Stimulated activated CD8-positive, alpha-beta memory T cell treated with anti-CD3 and anti-CD28 coated beads, Interleukin-7, amount 100 ng/mL, for 4 hours (primary cell): ENCODE measurements around the gene MMP25.
A peak's percentile ranks its signal among the peaks of the same experiment; 100 is the strongest.

Experiments used
- DNase-seq, 2 donors: peaks; one replicate each; pipeline ENCODE4 v3.0.0-alpha.2; 2020; ENCODE audit warnings: low read depth in 2 of 2

Gene MMP25, protein sequence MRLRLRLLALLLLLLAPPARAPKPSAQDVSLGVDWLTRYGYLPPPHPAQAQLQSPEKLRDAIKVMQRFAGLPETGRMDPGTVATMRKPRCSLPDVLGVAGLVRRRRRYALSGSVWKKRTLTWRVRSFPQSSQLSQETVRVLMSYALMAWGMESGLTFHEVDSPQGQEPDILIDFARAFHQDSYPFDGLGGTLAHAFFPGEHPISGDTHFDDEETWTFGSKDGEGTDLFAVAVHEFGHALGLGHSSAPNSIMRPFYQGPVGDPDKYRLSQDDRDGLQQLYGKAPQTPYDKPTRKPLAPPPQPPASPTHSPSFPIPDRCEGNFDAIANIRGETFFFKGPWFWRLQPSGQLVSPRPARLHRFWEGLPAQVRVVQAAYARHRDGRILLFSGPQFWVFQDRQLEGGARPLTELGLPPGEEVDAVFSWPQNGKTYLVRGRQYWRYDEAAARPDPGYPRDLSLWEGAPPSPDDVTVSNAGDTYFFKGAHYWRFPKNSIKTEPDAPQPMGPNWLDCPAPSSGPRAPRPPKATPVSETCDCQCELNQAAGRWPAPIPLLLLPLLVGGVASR

DNA sequence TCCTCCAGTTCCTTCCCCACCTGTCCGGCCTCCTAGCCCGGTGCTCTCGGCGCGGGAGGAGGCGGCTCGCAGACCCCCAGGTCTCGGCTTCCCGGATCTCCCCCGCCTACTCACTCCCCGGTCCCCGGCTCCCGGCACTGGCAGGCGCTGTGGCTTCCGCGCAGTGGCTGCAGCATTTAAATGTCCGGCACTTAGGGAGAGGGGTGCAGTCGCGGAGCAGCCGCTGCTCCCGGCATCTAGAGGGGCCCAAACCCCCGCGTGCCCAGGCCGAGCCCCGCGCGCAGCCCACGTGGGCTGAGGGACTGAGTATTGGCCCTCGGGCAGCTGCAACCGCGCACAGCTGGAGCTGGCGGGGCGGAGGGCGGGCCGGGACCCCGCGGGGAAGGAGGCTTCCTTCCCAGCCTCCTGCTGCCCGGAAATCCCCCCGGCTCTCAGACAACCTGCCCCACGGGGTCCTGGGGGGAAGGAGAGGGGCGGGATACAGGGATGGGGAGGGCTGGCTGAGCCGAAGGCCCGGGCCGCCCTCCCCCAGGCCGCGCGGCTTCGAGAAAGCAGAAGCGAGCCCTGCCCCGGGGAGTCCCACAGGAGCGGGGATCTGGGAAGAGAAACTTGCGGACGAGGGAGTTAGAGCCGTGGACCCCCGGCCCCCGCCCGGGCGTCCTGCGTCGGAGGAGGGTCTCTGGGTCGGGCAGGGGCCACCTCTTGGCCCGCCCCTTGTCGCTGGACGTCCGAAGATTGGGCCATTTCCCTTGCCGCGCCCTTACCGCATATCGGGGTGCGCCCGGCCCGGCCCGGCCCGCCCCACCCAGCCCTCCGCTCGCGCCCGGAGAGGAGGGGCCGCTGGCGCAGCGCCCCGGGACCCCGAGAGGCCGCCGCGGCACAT is at the start of gene MMP25:
TSS of gene MMP25 (plus strand) at position 804 of the 883 bp plus-strand sequence. CDS start 357 bp downstream, outside the sequence.
- no peak for DNase-seq

DNA sequence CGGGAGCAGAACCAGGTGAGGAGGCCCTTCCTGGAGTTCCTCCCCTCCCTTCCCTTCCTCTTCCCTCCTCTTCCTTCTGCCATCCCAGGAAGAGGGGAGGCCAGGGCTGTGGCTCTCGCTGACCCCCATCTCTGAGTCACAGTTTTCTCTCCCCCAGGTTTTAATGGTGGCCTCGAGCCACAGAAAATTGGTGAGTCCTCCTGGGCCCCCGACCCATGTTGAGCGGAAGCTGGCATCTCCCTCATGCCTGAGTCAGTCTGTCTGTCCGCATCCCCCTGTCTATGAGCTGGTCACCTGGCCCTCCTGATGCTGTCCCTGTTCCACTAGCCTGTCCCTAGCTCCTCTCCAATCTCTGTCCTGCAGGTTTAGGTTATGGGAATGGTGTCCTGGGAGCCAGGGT is 46.4 kb upstream of the MMP25 start:
- DNase-seq, result no peak

DNA sequence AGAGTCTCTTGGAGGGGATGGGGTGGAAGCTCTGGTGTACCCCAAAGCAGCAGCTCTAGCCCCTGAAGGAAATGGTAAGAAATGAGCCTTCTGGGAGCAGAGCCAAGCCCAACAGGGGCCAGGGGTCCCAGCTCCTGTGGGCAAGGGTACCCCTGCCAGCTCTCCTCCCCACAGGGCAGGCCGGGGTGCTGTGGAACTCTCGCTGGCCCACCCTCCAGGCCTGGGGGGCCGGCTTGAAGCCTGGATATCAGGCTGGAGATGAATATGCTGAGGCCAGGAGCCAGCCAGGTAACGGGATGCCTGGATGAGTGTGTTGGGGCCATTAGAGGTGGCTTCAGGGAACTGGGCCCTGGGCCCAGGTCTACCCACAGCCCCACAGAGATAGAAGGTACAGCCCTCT is 45.8 kb upstream of the MMP25 start:
- no peak for DNase-seq

DNA sequence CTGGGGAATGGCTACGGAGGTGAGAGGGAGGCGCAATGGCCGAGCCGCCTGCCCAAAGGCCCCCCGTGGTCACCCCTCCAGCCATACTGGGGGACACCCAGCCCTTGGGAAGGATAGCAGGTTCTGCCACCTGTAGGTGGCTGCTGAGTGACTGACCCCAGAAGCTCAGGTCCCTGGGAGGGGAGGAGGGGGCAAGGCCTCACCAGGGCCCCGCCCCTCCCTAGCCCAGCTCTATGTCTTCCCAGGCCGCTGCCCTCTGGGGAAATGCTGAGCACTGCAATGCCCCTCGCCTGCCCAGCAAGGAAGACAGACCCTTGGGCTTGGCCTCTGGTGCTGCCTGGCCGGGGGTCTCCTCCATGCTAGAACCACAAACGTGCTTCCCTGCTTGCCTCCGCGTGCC is 45.0 kb upstream of the MMP25 start:
- no peak for DNase-seq

DNA sequence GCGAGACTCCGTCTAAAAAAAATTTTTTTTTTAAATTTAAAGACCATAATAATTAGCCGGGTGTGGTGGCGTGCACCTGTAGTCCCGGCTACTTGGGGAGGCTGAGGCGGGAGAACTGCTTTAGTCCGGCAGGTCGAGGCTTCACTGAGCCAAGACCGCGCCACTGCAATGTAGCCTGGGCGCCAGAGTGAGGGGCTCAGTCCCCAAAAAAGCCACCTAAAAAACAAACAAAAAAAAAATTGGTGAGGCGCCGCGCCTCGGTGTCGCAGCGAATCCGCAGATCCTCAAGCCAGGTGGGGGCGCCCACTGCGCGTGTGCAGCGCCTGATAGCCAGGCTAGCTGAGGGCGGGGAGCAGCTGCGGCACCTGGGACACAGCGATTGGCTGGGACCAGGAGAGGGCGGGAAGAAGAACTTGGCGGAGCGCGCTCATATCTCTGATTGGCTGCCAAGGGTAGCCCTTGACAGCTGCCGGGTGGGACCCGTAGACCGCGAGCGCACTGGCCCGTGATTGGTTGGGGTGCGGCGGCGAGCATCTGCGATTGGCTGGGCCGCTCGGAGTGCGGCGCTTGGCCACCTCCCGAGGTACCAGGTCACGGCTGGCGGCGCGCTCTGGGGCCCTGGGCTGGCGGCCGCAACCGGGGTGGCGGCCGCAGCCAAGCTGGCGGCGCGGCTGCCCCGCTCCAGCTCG is 42.6 kb upstream of the MMP25 start:
- DNase-seq, result peak; percentile 93 to 95

DNA sequence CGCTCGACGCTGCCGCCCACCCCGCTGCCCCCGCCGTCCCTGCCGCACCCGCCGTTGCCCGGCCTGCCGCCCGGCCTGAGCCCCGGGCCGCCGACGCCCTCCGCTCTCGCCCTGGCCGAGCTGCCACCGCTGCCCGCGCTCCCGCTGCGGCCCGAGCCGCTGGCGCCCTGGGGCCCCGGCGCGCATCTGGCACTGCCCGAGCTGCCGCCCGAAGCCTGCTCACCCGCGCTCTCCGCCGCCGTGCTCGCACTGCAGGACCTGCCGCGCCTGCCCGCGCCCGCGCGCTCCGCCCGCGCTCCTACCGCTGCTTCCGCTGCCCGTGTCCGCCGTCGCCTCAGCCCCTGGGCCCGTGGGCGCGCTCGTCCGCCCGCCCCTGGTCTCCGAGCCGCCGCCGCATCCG is 42.0 kb upstream of the MMP25 start:
- no peak for DNase-seq

DNA sequence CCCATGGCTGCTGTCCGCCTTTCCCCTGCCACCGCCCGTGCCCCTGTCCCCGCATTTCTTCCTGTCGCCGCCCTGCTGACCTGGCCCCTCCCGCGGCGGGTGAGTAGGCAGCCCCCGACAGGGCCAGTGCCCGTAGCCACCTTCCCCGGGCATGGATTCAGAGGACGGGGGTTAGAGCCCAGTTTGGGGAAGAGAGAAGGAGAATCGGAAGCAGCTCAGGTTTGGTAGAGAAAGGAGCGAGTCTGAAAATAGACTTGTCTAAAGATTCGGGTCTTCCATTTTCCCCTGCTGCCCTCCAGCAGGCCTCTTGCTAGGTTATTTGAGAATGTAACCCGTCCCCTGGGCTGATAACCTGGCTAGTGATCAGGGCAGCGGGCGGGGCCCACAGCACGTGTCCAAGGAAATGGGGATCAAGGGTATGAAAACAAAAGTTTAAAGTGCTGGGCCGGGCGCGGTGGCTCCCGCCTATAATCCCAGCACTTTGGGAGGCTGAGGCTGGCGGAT is 41.5 kb upstream of the MMP25 start:
- DNase-seq, result no peak

DNA sequence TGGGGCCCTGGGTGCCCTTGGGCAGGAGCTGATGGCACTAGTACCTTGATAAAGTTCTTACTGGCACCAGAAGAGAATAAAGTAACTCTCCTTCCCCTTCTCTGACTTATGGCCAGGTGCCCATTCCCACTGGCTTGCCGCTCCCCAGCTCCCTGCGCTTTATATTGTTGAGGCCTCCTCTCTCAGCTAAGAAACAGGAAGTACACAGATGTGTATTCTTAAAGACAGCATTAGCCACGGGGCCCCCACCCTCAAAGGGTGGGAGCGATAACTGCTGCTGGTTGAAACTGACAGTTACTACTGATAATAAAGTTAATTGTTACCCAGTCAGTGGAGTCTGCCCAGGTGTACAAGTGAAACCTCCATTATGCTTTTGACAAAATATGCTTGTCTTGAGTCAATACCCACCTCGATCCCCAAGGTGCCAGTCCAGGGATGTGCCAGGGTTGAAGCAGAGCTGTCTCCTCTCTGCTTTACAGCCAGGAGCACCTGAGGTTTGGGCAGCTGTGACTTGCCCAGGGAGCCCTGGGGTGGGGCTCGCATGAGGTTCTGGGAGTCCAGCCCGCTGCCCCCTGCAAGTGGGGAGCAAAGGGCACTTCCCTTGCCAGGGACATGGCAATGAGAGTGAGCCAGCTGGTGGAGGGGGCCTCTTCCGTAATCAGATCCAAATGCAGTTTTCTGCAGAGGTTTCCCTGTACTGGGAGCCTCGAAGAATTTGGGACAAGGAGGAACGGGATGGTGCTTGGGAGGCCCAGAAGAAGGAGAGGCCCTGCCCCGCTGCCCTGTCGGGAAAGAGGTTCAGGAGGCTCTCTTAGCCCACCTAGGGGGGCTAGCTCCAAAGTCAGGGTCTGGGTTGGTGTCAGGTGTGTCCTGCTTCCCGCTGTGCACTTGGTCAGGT is 39.1 kb upstream of the MMP25 start:
- DNase-seq, result no peak

DNA sequence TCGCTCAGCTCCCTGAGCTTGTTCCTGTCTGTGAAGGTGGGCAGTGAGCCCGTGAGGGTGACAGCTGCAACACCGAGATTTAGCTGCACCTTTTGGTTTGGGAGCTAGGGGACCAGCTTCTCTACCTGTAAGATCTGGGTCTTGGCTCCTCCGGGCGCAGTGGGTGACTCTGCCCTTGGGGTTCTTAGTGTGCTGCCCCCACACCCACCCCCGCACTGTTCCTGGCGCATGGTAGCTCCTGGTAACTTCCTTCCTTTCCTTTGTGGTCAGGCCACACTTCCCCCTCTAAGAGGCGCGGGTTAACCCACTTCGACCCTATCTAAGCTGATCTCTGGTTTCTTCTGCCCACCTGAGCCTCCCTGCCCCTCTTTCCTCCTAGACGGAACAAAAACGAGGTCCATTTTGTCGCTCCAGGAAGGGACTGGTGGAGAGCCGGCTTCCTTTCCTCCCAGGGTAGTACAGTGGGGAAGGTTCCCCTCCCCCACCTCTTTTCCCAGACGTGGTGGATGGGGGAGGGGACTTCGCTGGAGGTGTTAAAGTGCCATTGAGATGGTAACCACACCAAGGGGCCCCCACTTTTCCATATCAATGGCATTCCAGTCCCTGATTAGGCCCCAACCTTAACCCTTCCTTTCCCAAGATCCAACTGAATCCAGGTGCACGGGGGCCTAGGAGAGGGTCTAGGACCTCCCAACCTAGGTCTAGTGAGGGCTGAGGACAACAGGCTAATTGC is 38.2 kb upstream of the MMP25 start:
- peak in 1 of 2 donors; percentile 37 for DNase-seq

DNA sequence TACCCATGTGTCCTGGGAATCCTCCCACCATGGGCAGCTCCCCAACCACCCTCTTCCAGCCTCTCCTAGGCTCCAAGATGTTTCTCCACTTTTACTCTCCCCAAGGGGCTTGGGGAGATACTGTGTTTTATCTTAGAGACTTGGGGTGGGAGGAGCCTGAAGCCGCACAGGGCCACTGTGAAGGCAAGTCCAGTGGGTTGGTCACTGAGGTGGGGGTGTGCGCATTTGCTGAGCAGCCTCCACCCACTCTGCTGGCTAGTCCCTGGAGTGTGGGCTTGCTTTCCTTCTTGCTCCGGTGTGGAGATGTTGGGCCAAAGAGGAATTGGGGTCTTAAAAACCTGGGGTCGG is 37.7 kb upstream of the MMP25 start:
- no peak for DNase-seq

DNA sequence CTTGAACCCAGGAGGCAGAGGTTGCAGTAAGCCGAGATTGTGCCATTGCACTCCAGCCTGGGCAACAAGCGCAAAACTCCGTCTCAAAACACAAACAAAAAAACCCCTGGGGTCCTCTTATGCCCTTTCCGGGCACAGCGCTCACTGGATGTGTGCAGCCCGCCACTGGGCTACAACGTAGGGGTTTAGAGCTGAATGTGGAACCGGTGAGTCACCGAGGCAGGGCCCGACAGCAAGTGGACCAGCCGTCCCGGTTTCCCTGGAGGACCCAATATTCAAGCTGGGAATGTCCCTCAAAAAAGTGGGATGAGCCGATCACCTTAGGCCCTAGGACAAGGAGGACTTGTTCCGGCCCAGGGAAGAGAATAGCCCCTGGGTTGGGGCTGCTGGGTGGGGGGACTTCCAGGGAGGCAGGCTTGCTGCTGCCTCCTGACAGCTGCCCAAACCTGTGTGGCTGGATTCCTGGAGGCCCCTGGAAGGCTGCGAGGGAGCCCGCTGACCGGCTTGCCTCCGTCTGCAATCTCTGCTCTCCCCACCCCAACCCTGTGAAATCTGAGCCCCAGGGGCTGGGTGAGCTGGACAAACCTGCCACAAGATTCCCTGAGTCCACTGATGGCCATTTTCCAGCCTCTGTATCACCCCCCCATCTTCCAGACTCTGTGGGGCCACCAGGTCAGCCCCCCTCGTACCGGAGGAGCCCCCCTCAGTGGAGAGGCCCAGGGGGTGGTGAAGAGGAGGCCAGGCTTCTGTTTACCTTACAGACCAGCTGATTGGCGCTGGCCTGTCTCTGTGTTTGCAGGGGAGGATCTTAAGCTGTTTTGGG is 36.6 kb upstream of the MMP25 start:
- no peak for DNase-seq

DNA sequence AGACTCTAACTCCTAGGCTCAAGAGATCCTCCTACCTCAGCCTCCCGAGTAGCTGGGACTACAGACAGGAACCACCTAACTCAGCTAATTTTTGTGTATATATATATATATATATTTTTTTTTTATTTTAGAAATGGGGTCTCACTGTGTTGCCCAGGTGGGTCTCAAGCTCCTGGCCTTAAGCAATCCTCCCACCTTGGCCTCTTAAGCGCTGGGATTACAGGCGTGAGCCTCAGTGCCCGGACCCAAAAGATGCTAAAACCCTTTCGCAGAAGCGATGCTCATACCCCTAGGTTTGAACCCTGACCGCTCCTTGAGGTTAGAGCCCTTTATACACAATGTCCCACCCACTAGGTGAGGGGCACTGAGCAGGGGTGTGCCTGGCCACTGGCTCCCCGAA is 35.9 kb upstream of the MMP25 start:
- no peak for DNase-seq

DNA sequence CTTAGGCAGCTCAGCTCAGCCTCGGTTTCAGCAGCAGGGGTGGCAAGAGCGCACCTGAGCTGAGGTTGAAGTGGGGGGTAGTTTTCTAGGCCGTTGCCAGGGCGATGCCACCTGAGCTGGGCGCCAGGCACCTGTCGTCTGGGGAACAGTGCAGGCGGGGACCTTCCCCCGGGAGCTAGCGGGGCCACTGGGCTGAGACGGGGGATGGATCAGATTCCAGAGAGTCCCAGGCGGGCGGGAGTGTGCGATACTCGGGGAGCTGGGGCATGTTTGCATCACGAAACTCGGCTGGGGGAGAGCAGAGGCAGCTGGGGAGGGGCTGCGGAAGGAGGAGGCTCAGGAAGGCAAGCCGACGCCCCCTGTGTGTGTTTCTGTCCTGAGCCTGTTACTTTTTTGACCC is 34.1 kb upstream of the MMP25 start:
- no peak for DNase-seq

DNA sequence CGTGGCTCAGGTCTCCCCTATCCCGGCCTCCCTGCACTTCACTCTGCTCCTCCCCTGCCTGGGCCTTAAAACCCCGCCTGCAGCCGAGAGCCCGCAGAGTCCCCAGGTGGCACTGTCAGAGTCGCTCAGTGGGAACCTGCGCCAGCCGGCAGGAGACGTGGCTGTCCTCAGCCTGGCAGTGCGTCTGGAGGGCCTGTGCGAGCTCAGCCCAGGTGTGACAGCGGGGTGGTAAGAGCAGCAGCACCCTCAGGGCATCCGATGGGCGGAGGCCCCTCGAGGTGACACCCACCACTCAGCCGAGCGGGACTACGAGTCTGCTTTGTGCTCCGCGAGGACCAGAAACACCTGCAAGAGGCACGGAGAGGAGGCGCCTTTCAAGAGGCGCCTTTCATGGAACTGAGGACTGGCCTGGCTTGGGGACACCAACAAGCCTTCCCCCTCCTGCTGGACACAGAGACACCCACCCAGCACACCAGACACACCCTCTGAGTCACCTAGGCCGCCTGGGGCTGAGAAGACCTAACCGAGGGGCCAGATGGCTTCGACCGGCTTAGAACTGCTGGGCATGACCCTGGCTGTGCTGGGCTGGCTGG is 33.4 kb upstream of the MMP25 start, which contains the start of gene CLDN9:
TSS of gene CLDN9 (plus strand) at position 96 of the 593 bp plus-strand sequence. CDS start at position 536, 440 bp downstream.
- no peak for DNase-seq

DNA sequence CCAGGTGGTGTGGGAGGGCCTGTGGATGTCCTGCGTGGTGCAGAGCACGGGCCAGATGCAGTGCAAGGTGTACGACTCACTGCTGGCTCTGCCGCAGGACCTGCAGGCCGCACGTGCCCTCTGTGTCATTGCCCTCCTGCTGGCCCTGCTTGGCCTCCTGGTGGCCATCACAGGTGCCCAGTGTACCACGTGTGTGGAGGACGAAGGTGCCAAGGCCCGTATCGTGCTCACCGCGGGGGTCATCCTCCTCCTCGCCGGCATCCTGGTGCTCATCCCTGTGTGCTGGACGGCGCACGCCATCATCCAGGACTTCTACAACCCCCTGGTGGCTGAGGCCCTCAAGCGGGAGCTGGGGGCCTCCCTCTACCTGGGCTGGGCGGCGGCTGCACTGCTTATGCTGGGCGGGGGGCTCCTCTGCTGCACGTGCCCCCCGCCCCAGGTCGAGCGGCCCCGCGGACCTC is 32.8 kb upstream of the MMP25 start:
- DNase-seq, result no peak

DNA sequence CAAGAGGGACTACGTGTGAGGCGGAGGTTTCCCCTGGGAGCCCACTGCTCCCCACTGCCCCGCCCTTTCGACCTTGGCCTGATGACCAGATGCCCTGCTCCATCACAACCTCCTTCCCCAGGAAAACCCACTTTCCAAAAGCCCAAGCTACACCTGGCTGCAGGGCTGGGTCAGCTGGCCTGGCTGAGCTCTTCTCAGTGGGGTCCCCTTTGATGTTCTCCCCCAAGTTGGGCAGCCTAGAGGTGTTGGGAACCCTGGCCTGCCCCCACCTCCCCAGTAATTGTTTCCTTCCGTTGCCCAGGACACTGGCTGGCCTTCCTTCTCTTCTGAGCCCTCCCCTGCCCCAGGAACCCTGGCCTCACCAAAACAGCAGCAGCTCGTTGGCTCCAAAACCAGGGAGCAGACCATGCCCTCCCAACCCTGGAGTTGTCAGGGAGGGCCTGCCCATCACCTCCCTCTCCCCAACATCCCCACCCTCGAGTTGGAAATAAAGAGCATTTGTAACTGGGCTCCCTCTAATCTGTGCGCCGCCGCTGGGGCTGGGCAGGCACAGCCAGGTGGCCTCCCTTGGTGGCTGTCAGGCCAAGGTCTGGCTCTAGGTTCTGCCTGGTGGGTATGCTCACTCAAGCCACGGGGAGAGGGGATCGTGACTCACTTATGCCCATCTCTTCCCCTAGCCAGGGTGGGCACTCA is 32.2 kb upstream of the MMP25 start:
- no peak for DNase-seq

DNA sequence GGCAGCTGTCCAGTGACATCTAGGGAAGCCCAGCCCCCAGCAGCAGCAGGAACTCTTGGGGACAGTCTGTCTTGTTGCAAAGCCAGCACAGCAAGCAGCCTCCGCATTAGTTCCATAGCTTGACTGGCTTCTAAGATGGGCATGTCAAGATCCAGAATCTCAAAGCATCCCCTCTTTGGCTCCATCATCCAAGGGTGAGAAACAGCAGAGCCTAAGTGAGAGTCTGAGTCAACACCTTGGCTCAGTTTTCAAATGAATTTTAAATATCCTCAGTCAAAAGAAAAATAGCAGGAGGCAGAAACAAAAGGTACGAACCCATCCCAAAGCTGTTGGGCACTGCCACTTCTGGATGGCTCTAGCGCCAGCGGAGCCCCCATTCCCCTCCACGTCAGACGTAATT is 31.4 kb upstream of the MMP25 start:
- no peak for DNase-seq
